ENCODE results near the gene NCR3LG1.

The NCR3LG1 gene

DNA sequence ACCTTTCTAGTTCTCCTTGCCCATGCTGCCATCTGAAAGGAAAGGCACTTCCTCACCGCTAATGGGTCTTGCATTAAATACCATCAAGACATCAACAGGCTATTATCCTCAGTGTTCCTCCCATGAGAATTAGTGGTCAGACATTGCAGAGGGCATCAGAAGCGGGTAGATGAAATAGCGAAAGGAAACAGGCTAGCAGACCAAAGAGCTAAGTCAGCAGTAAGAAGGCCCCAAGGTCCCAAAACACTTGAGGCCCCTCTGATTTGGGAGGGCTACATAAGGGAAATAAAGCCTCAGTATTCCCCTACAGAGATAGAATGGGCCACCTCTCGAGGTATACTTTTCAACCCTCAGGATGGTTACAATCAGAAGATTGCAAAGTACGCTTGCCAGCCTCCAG lies 23.9 kb downstream of the NCR3LG1 start:
- DNase-seq = no peak

GRCh38 chr11:17376493-17376892 lies 24.9 kb downstream of the NCR3LG1 start:
- no peak for DNase-seq

DNA sequence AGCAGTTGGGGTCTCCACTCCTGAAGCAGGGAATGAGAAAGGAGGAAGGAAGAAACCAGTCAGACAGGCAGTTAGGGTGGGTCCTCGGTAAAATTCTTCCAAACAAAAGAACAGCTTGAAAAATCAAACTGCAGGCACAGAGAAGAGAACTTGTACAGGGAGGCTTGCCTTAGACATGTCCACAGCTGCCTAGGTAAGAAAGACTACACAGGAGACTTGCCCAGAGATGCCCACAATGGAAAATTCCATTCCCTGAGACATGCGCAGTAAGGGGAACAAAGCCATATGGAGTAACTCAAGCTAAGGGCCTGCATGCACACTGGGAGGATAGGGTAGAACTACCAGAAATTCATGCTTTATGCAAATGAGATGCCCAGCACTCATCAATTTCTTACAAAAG lies 27.1 kb downstream of the NCR3LG1 start:
- DNase-seq = no peak

DNA sequence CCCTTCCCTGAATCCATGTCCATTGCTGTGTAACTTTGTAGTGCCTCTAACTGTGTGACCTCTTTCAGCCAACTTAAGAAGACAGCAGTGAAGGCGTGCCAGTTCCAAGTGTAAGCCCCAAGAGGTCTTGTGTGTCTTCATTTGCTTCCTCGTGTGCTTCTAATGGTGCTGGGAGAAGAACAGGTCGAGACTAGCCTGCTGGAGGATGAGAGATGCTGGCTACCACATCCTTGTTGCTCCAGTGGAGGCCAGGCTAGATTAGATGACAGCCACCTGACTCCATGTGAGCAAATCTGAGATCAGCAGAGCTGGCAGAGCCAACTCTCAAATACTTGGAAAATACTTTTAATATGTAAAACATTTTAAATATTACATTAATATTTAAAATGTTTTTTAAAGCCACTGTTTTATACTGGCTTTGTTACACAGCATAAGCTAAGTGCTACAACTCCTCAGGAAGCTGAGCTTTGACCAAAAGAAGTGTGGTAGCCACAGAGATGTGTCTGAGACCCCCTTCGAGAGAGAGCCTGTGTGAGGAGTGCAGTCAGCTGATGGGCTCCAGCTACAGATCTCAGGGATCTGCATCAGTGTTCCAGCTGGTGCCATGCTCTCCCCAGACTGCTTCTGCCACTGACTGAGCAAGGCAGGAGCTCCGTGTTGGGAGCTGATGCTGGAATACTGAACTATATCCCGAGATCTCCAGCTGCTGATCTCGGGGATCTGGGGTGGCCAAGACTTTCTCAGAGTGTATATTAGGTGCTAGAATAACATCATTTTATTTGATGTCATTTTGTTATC lies 28.0 kb downstream of the NCR3LG1 start:
- no peak for DNase-seq

GRCh38 chr11:17381156-17381555 lies 29.6 kb downstream of the NCR3LG1 start:
- no peak for DNase-seq

- DNase-seq = no peak
These were observed 30.6 kb downstream of the NCR3LG1 start for GRCh38 chr11:17382046-17382728.

DNA sequence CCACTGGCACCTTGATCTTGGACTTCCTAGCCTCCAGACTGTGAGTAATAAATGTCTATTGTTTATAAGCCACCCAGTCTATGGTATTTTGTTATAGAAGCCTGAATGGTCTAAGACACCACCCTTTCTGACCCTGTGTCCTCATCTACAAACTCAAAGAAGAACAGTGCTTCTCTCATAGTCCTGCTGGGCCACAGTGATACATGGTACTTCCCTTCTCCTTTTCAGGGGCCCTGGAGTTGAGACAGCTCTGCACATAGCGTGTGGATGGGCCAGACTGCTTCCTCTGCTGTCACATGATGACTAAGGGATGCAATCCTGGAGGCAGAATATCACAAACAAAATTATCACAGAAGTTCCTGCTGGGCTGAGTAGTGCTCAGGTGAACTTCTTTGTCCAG lies 31.9 kb downstream of the NCR3LG1 start:
- DNase-seq = no peak

- peak; percentile 69 for DNase-seq
These were observed 32.5 kb downstream of the NCR3LG1 start for GRCh38 chr11:17384002-17384511.

DNA sequence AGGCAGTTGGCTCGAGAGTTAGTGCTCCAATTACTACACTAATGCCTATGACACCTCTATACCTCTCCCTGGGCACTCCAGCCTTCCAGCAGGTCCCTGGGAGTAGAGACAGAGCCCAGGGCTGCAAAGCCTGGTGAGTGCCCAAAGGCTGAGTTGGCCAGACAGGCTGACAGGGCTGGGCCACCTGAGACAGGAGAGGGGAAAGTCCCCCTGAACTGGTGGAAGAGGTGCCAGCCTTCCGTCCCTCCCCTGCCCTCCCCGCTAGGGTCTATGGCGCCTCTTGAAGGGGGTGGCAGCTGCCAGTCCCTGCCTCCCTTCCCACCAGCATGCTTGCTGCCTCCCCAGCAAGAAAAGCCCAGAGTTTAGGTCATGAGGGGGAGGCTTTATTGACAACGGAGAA lies 33.9 kb downstream of the NCR3LG1 start:
- no peak for DNase-seq

DNA sequence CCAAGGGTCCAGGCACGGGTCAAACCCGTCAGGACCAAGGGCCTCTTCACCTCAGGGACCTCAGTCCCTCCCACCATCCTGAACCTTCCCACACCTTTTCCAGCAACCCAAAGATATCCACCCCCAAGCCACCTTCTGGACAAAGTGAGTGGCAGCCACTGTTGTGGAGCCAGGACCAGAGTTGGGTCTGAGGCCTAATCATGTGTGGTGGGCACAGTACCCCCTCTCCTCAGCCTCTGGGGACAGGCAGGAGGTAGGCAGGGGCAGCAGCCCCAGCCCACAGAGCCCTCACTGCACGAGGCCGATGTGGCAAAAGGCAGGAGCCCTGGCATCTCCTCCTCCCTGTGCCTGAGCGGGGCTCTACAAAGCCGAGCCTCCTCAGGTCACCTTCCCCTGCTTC lies 34.3 kb downstream of the NCR3LG1 start:
- DNase-seq = no peak

DNA sequence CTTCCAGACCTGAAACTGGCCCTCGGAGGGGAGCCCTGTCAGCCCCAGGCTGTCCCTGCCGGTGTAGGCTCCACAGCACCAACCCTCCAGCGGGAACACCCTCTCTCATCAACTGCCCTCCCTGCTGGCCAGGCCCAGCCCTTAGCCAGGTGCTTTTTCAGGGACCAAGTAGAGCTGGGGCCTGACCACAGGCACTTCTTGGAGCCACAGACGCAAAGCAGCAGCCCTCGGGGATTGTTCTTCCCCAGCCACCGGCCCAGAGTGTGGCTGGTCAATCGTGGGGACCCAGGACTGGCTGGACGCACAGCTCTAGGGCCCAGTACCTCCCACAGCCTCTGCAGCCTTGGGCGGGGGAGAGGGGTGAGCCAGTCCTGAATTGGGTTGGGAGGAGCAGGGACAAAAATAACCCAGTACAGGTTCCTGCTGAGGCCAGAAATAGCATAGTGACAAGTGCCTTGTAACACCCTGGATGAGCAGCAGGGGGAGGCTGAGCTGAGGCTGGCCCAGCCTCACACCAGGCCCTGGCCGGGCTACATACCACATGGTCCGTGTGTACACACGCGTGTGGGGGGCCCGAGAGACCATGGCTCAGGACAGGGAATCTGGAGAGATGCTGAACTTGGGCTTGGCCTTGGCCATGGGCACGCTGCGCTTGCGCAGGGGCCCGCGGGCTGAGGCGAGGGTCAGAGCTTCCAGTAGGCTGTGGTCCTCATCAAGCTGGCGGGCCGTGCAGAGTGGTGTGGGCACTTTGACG lies 34.9 kb downstream of the NCR3LG1 start:
- no peak for DNase-seq

DNA sequence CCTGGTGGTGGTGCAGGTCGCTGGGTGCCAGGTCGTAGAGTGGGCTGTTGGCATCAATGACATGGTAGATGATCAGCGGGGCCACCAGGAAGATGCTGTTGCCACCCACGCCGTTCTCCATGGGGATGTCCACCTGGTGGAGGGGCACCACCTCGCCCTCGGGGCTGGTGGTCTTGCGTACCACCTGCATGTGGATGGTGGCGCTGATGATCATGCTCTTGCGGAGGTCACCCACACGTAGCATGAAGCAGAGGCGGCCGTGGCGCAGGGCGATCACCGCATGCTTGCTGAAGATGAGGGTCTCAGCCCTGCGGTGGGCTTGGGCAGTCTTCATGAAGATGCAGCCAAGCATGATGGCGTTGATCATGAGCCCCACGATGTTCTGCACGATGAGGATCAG lies 35.7 kb downstream of the NCR3LG1 start:
- no peak for DNase-seq

DNA sequence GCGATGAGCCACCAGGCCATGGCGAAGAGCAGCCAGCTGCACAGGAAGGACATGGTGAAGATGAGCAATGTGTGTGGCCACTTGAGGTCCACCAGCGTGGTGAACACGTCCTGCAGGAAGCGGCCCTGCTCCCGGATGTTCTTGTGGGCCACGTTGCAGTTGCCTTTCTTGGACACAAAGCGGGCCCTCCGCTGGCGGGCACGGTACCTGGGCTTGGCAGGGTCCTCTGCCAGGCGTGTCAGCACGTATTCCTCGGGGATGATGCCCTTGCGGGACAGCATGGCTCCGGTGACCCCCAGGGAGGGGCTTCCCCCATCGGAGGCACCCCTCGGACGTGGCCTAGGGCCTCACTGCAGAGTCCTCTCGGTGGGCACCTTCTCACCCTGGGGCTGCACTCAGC lies 36.2 kb downstream of the NCR3LG1 start:
- no peak for DNase-seq

GRCh38 chr11:17388609-17389210 lies 37.1 kb downstream of the NCR3LG1 start, which contains the start of gene KCNJ11:
Gene KCNJ11, minus strand, starts transcription at chr11:17388659. Its CDS starts 568 bp downstream, at chr11:17388091.
- DNase-seq = no peak

GRCh38 chr11:17389211-17389956 lies 37.8 kb downstream of the NCR3LG1 start:
- peak; percentile 76 for DNase-seq

DNA sequence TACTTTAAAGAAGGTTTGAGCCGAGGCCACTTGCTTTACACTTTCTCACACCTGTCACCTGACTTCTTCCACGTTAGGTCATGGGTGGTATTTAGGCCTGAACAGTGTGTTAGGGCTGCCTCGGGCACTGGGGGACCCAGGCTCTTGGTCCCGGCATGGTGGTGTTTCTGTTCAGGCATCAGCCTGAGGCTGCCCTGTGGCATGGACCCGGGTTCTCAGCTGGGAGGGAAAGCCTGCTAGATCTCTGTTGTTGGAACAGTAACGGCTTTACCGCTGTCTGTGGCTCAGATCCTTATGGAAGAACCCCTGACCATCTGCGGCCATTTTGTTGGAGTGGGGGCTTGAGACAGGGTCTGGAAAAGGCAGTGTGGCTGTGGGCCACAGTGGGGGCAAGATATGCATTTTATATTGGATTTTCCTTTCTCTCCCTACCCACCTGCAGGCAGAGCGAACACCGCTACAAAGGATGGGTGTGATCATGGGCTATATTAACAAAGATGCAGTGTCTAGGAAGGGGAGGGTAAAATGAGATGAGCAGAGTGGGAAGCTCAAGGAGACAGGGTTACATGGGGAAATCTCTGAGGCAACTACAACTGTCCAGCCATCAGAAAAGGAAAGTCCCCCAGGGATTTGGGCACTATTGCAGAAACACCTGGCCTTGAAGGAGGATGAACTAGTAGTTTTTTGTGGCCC lies 38.5 kb downstream of the NCR3LG1 start:
- no peak for DNase-seq

DNA sequence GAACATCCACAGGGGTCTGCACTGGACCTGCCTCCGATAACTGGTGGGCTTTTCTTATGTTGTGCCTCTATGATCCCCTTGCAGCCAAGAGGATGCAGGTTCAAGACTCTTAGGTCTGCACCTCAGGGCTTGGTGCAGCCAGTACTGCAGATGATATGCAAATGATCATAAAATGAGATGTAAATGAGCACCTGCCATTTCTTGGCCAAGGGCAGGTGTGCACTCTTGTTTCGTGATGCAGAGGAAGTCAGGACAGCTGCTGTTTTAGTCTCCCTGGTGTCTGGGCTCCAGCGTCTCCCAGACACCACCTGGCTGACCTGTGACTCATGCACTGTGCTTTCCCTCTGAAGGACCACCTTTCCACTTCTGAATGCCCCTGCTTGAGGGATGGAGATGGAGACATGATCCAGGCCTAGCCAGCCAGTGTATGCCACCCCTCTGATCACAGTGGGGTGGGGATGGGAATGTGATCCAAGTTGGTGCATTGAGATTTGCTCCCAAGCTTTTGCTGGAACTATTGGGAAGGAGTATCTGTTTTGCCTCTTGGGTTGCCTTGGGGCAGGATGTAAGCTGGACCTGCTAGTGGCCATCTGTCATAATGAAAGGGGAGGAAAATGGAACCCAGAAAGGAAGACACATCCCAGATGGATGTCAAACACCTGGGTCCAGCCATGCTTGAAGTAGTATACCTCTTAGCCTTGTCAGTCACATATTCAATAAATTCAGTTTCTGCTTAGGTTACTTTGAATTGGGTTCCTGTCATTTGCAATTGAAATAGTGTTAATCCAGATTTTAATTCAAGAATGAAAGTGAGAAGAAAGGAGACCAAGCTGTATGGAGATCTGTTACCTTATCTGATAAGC lies 40.1 kb downstream of the NCR3LG1 start:
- DNase-seq = peak; percentile 84

GRCh38 chr11:17392872-17393271 lies 41.3 kb downstream of the NCR3LG1 start:
- no peak for DNase-seq

GRCh38 chr11:17393472-17393871 lies 41.9 kb downstream of the NCR3LG1 start:
- DNase-seq = no peak

DNA sequence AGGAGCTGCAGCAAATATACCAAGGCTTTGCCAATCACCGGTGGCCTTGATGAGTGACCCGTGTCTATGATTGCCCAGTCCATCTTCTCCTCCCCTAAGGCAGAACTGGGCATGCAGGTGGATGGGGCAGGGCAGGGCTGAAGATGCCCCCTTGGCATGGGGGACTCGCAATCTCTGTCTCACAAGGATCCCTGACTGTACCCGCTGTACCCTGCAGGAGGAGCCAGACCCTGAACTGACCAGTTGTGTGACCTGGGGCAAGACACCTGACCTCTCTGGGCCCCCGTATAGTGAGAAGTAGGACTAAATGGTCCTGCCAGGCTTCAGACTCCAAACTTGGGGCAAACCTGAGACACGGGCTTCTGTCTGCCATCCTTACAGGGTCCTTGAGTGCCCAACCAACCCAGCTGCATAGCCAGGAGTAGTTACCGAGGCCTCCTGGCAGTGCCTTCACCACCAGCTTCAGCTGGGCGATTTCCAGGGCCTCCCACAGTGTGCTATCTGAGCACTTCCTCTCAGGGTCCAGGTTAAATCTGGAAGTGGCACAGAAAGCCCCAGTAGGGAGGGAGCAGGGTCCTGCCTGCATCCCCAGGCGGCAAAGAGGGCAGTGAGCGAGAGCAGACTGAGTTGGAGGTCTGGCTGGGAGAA lies 43.3 kb downstream of the NCR3LG1 start:
- no peak for DNase-seq

All from DMS153 (cell line).